ENCODE results near the gene GPRIN1.
A peak's percentile ranks its signal among the peaks of the same experiment; 100 is the strongest.
"Not testable (repeated sequence)": the region's sequence is repeated elsewhere in the genome, so short reads cannot be mapped to it uniquely, and the experiment has no call there.

GPRIN1 gene

DNA sequence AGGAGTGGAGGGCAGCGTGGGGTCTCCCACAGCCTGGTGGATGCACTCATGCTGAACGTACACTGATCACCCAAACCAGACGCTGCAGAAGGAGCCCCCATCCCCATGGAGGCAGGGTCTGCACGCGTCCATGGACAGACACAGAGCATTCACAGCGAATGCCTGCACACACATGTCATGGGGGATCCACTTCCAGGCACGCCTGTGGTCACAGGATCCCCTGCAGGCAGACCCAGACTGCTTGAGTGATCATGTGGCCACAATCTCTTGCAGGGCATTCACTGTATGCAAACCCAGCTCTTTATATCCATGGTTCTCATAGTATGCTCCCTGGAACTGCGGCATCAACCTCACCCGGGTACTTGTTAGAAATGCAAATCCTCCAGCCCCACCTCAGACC lies 15.0 kb upstream of the GPRIN1 start:
- DNase-seq (ENCODE audit: low spot score): no peak

DNA sequence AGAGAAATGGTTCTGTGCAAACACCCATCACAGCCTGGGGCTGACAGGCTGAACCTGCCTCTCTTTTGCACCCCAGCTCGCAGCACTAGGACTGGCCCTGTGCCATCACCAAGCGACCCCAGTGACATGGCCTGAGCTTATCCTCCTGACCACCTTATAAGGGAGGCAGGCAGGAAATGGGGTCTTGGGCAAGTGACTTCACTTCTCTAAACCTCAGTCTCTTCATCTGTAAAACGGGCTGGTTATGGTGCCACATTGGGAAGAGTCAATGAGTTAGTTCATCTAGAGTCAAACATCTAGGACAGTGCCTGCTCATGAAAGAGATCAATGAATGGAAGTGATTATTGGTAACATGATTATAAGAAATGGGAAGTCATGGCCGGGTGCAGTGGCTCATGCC lies 14.2 kb upstream of the GPRIN1 start:
- no peak for DNase-seq (ENCODE audit: low spot score)

DNA sequence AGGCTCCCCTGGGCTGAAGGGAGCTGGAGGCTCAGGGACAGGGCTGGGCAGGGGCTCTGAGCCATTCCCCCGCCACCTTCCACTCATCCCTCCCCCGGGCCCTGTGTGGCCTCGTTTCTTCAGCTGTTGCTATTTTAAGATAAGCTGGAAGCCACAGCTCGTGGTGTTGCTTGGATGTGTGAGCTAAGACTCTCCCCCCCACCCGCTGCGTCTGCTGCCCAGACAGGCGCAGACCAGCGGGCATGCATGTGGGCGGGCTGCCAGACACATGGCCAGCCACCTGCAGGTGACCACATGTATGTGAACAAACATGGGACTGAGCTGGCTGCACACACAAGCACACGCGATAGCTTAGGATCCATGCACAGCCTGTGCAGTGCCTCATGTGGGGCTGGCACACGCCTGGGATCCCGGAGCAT lies 11.7 kb upstream of the GPRIN1 start:
- no peak for DNase-seq (ENCODE audit: low spot score)

DNA sequence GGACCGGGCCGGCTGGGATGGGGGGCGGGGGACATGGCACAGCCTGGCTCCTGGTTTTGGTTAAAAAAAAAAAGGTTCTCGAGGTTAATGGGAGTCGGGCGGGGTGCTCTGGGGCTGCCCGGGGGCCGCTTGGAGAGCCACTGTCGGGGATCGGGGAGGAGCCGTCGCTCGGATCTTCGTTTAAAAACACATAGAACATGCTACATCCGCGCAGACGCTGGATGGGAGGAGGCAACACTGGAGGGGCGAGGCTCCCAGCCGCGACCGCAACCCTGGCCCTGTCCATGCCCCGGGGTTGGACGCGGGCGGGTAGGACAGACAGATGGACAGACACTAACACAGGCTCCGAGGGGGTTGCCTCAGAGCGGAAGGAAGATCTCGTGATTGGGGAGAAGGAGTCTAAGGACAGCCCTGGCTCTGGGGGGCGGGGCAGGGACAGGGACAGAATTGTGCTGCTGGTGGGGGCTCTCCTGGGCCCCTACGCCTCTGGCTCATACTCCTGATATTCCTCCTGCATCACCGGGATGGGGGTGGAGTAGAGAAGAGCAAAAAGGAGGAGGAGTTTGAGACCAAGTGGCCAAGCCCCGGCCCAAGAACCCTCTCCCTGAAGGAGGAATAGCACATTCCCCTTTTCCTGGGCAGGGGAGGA lies 10.5 kb upstream of the GPRIN1 start:
- DNase-seq (ENCODE audit: low spot score): no peak

DNA sequence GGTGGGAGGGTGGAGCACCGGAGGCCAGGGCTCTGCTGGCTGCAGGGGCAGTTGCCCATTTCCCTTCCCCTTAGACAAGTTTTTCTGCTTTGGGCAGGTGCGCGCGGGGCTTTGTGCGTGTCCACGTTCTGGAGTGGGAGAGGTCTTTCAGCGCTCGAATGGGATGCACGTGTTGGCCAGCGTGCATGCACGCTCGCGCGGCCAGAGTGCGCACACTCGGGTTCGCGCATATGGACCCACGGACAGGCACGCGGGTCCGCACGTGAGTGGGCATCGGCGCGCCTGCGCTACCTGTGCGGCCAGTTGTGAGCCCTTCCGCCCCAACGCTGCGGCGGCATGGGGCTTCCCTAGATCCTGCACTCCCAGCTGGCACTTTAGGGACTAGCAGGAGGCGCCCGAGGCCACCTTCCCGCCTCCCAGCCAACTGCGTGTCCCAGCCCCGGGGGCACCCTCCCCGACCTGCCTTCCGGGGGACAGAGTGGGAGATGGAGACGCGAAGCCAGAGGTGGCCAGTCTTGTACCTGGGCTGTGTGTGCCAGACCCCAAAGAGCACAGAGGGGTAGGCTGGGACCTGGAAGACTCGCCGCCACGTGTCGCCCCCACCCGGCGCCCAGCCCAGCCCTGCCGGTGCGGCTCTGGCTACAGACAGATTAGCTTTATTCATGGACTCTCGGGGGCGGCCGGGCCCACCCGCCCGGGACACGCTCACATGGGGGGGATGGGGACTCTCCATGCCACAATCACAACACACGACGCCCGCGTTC lies 9.8 kb upstream of the GPRIN1 start:
- DNase-seq (ENCODE audit: low spot score): no peak

DNA sequence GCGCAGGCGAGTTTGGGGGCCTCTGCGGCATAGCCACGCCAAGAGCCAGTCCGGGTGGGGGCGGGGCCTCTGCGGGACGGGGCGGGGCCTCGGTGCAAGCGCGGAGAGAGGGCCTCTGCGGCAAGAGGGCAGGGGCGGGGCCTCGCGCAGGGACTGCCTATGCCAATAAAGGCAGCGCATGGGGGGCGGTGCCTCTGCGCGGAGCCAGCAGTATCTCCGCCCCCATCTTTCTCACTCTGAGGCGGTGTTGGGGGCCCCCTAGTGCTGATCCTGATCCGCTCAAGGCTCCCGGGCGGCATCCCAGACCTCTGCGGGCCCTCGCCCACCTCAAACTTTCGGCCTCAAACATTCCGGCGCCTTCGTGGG lies 9.2 kb upstream of the GPRIN1 start:
- no peak for DNase-seq (ENCODE audit: low spot score)

DNA sequence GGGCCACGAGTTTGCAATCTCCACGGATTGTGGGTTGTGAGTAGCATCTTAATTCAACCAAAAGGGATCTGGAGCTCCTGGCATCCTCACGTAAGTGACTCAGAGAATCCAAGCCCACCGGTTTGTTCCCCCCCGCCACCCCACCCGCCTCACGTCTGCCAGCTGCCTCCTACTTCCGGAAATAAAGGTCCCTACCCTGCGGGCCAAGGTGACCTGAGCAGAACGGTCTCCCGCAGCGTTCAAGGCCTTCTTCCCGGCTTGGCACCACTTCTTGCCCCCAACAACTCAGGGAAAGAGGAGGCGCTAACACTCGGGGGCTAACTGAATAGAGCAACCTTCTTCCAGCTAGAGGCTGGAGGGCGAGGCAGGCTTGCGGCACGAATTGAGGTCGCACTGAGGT lies 8.8 kb upstream of the GPRIN1 start:
- no peak for DNase-seq (ENCODE audit: low spot score)

DNA sequence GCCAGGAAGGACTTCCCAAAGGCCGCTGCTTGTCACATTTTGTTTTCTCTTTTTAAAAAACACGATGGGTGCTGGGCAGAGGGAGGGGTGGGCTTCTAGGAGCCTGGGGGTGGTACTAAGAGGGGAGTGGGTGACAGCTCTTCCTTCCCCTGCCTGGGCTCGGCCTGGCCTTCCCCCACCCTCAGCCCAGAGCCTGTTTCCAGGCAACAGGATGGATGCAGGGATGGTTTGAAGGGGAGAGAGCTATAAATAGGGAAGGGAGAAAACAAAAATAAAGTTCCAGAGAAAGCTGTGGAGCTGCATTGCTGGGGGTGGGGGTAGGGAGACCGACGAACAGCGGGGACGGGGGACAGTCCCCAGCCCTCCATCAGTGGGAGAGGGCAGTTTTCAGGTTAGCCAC lies 6.6 kb upstream of the GPRIN1 start:
- DNase-seq (ENCODE audit: low spot score): no peak

DNA sequence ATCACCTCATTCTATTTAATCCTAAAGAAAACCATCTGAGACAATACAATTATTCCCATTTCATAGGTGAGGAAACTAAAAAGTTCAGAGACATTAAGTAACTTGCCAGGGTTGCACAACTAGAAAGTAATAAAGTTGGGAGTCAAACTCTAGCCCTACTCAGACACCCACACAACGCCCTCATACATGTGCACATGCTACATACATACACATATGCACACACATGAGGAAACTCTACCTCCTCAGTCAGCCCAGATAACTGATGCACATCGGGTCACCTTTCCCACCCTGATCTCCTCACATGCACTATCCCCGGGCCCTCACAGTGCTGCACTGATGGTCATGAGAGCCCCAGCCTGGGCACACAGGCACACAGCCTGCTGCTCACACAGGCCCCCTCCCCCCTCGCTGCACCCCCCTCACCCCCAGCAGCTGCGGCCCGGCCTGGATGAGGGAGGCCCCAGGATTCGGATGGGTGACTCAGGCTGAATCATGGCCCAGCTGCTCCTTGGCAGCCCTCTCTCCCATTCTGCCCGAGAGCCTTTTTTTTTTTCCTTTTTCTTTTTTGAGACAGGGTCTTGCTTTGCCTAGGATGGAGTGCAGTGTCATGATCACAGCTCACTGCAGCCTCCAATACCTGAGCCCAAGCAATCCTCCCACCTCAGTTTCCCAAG lies 5.0 kb upstream of the GPRIN1 start:
- DNase-seq (ENCODE audit: low spot score): peak; percentile 74

DNA sequence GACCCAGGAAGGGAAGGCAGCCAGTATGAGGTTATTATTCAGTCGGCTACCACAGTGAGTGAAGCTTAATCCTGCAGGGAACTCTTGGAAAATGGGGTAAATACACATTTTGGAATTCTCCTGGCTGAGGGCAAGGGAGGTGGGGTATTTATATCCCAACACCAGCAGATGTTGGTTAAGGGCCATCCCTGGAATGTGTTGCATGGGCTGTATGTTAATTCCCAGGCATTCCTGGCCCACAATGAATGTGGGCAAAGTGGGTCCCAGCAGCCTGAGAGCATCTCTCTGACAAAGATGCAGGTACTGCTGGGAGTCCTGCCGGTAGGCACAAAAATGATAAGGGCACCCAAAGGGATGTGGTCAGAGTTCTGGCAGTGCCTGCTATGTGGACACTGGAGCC lies 2.9 kb upstream of the GPRIN1 start:
- no peak for DNase-seq (ENCODE audit: low spot score)

DNA sequence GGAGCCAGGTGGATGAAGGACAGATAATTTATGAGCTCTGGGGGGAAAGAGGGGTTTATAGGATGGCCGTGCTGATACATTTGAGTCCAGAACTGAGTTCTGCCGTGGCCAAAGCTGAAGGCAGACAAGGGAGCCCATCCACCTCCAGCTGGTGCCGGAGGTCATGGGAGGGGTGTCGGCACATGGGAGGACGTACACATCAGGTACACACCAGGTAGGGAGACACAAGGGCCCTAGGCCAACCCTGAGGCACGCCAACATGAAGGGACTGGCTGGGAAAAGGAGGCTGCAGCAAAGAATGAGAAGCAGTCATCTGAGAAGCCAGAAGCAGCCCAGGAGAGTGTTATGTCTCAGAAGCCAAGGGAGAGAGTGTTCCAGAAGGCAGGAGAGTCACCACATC lies 2.1 kb upstream of the GPRIN1 start:
- no peak for DNase-seq (ENCODE audit: low spot score)

DNA sequence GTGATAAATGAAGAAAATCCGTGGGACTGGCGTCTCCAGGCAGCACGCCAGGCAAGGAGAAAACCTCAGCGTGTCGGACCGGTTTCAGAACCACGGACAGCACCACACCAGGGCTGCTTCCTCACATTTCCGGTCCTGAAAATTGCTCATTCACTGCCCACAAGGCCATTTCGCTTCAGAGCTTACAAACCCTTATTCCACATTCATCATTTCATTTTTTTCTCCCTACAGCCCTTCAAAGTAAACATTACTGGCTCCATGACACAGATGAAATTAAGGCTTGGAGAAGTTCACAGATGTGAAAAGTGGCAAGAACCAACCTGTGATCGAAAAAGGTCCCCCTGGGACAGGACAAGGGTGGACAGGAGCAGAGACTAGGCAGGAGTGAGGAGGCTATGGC lies 1.5 kb upstream of the GPRIN1 start:
- DNase-seq (ENCODE audit: low spot score): peak; percentile 87

DNA sequence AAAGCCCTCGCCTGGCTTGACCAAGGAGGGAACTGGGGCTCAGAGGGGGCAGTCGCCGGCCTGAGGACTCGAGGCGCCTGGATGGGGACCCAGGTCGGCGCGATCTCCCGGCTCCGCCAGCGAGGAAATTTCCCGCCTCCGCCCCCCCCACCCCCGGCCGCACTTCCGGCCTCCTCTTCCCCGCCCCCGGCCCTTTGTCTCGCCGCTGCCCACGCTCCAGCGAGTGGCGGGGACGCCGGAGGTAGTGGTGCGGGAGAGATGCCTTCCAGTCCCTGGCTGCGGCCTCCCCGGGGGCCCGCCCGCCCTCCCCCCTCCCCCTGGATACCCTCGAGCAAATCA lies 448 bp upstream of the GPRIN1 start:
- no peak for DNase-seq (ENCODE audit: low spot score)

DNA sequence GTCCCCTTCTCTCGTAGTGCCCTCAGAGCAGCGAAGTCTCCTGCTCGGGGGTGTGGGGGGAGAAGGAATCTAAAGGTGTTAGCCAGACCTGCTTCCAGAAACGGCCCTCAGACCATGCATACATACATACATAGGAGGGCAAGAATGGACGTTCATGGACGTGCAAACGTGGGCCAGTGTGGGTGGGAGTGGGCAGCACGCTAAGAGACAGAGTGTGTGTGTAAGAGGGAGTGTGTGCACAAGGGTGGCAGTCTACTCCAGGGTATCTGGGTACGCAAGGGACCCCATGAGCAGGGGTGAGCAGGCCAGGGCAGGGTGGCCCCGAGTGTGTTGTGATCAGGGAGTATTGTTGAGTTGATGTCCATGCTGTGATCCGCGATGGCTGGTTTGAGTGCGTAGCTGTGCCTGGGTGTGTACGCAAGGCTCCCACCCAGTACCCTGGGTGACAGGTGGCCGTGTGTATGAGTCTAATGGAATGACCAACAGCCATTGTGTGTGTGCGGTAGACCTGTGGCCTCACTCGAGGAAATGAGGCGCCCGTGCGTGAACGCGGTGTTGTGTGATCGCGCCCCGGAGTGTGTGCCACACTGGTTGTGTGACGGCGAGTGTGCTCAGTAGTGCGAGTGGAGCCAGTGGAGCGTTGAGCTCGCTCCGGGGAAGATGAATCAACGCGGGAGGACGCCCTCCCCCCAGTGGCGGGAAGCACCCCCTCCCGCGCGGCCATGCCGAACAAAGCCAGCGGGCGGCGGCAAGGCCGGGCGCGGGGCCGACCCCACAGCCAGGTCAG lies 826 bp downstream of the GPRIN1 start:
- DNase-seq (ENCODE audit: low spot score): peak; percentile 37

DNA sequence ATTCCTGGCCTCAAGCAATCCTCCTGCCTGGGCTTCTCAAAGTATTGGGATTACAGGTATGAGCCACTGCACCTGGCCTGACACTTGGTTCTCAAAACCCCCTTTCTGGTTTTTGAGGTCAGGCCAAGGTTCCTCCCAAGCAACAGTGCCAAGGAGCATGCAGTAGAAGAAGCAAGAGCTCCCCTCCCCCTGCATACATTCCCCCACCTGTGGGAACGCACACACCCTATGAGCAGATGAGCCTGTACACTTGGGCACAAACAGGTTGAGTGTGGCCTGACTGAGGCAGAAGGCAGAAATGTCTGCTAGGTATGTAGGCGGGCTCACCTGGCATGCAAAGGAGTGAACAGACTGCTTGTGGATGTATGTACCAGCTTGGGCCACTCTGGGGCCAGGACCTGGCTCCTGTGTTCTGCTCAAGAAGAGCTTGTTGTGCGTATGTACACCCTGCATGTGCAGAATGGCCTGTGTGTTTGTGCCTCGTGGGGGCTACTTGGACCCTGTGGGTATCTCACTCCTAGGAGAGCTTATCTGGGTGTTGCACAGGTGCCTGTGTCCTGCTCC lies 1.7 kb downstream of the GPRIN1 start:
- no peak for DNase-seq (ENCODE audit: low spot score)

DNA sequence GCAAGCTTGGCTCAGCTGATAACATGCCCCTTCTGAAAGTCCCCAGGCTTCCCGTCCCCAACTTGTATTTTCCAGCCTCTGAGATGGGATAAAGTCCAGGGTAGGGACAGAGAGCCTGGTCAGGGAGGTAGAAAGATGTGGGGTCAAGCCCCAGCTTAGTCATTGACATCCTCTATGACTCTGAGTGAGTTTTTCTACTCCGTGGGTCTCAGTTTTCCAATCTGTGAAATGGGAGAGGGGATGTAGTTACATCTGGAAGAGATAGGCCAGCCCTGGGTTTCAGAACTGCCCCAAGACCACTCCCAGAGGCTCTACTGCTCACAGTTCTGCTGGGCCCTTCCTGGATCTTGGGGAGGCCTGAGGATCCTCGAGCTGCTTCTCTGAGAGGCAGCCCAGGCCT lies 3.1 kb downstream of the GPRIN1 start:
- DNase-seq (ENCODE audit: low spot score): no peak

DNA sequence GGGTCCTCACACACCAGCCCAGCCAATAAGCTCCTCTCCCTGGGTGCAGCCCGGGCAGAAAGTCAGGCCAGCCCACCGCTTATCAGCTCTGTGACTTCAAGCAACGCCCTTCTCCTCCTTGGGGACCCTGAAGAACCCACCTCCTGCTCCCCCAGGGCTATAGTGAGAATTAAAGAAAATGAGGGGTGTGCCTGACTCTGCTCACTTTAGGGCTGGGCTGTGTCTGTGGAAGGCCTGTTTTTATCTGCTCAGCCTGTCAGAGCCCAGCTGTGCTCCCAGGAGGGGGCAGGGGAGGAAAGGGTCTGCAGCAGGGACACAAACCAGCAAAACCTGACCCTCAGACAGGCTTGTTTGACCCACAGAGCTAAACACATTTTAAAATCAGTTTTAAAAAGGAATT lies 3.9 kb downstream of the GPRIN1 start:
- no peak for DNase-seq (ENCODE audit: low spot score)

DNA sequence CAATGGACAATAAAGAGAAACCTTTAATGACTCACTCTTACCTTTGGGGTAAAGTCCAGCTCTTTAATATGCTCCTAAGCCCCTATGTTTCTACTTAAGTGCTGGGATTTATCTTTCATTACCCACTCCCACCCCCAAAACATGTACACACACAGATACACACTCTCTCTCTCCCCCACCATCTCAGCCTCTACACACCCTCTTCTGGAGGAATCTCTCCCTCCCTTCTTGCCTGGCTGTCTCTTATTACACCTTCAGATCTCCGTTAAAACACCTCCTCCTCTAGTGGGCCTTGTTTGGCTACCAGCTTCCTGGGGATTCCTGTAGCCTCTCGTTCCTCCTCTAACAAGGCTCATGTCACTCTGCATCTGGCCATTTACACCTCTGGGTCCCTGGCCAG lies 6.9 kb downstream of the GPRIN1 start:
- no peak for DNase-seq (ENCODE audit: low spot score)

DNA sequence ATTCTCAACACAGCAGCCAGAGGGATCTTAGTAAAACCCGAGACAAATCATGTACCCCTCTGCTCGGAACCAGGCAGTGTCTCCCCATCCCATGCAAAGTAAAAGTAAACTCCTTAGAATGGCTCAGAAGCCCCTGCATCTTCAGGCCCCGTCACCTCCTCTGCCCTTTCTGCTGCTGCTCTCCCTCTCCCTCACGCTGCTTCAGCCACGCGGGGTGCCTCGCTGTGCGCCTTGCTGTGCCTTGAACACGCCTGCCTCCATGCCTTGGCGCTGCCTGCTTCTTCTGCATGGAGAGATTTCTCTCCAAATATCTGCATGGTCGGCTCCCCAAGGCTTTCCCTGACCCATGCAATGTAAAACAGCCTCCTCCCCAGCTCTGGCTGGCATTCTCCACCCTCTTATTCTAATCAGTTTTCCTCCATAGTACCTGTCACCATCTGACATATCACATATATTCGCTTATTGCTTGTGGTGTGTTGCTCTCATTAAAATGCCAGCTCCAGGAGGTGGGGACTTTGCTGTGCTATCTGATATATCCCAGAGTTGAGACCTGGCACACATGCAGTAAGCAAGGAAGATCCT lies 8.0 kb downstream of the GPRIN1 start:
- DNase-seq (ENCODE audit: low spot score): no peak

DNA sequence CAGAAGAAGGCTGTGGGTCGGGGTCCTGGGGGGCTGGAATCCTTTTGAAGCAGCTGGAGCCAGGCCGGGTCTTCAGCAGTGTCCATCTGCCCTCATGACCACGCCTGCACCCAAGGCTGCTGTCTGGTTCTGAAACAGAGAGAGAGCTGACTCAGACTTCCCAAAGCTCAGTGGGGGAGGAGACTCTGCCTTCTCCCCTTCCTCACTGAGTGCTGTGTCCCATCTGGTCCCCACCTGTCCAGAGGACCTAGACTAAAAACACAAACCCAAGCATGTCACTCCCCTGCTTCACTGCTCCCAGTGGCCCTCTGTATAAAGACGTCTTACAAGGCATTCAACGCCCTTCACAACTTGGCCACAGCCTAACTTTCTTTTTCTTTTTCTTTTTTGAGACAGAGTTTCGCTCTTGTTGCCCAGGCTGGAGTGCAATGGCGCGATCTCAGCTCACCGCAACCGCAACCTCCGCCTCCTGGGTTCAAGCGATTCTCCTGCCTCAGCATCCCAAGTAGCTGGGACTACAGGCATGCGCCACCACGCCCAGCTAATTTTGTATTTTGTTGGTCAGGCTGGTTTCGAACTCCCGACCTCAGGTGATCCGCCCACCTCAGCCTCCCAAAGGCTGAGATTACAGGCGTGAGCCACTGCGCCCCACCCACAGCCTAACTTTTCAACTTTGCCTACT lies 10.1 kb downstream of the GPRIN1 start:
- DNase-seq (ENCODE audit: low spot score): not testable (repeated sequence)
